Endothelial cell of umbilical vein (primary cell): ENCODE measurements around the gene PNPLA5.

ENCODE experiments used
- CTCF ChIP-seq, 2 donors: IDR thresholded peaks; 1 replicate in 1 of 2; 2 replicates in 1 of 2; pipeline ENCODE4 v1.5.1; 2011; ENCODE audit warnings: low read length in 2 of 2, mild to moderate bottlenecking in 2 of 2, moderate library complexity in 2 of 2, control low read depth in 1 of 2, inconsistent platforms in 1 of 2, low read depth in 1 of 2; ENCODE audit not compliant: insufficient read depth in 1 of 2; ENCODE audit errors: extremely low read depth in 1 of 2
- EZH2 ChIP-seq: IDR thresholded peaks from 2 replicates; pipeline ENCODE4 v1.6.1; 2012; ENCODE audit warnings: borderline replicate concordance, low read depth, mild to moderate bottlenecking, moderate library complexity, low read length, inconsistent platforms; ENCODE audit not compliant: severe bottlenecking
- MAX ChIP-seq: IDR thresholded peaks from 2 replicates; pipeline ENCODE4 v1.6.1; 2011; ENCODE audit not compliant: insufficient read depth, insufficient read length
- MYC ChIP-seq: IDR thresholded peaks from one replicate; pipeline ENCODE4 v1.6.1; 2011; ENCODE audit warnings: mild to moderate bottlenecking, low read depth, low read length
- POLR2A ChIP-seq: IDR thresholded peaks from 2 replicates; pipeline ENCODE4 v1.6.1; 2012; ENCODE audit warnings: low read depth, mild to moderate bottlenecking, control low read depth, low read length
- POLR2AphosphoS5 ChIP-seq: IDR thresholded peaks from 2 replicates; pipeline ENCODE4 v1.6.1; 2012; ENCODE audit warnings: low read depth, mild to moderate bottlenecking, control low read depth, low read length, moderate library complexity; ENCODE audit not compliant: insufficient read depth

DNA sequence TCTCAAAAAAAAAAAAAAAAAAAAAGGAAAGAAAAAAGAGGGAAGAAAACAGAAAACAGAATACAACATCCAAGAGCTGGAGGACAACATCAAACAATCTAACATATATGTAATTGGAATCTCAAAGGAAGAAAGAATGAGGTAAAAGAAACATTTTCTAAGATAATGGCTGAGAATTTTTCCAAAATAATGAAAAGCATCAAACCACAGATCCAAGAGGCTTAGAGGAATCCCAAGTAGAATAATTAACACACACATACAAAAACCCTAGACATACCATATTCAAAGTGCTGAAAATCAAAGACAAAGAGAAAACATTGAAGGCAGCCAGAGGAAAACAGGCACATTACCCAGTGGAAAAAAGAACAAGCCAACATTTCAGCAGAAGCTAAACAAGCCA lies 34.4 kb downstream of the PNPLA5 start:
- no peak for TF ChIP-seq CTCF (IDR thresholded peaks at IDR 0.05; ENCODE audit: extremely low read depth in 1 of 2, insufficient read depth in 1 of 2, low read depth in 1 of 2, low read length in 2 of 2)
- no peak for TF ChIP-seq MAX
- no peak for TF ChIP-seq POLR2A
- TF ChIP-seq POLR2AphosphoS5: no peak
- TF ChIP-seq MYC: no peak
- TF ChIP-seq EZH2: no peak
